IMR-90 (cell line): ENCODE measurements around the gene MAK. TPM values are rescaled to one million over a fixed set of nuclear protein-coding genes. Genes with fewer than 3 reads are reported as not detected.
"Not testable (repeated sequence)": the region's sequence is repeated elsewhere in the genome, so short reads cannot be mapped to it uniquely, and the experiment has no call there.

Experiments
- ATAC-seq: fragments of 200-7000 bp; cut with Tn5 transposase; 2 replicates; pipeline ENCODE4 v1.9.1; 2020; ENCODE audit warnings: low read depth, mild to moderate bottlenecking, moderate library complexity
- BruUV-seq: library from RNA; stranded (reverse); fragments of 400-500 nt; replicated peaks from 2 replicates; lab custom pipeline; 2021; lab: Mats Ljungman, UMichigan
- CTCF ChIA-PET: fragments of 300-600 bp; formaldehyde crosslinking; extraction: SDS; loops from one replicate; lab custom pipeline; 2021; ENCODE audit warnings: antibody characterized with exemption; lab: Yijun Ruan, JAX
- POLR2A ChIA-PET: fragments of 300-600 bp; sonication (Branson Sonifier 250); formaldehyde crosslinking; loops from one replicate; lab custom pipeline; 2022; ENCODE audit warnings: antibody characterized with exemption; ENCODE audit not compliant: unreplicated experiment; lab: Charles Lee
- DNase-seq: peaks from one replicate; pipeline ENCODE4 v3.0.0; 2013
- H2AFZ ChIP-seq: replicated peaks from 2 replicates; pipeline ENCODE3; 2013; ENCODE audit warnings: low read length, mild to moderate bottlenecking; ENCODE audit not compliant: poor library complexity
- H2AK5ac ChIP-seq: 2 replicates; pipeline ENCODE4 v1.6.1; 2013; ENCODE audit warnings: low read depth, low read length, inconsistent platforms
- H2AK9ac ChIP-seq: replicated peaks from 2 replicates; pipeline ENCODE3; 2013; ENCODE audit warnings: mild to moderate bottlenecking, low read depth, low read length, moderate library complexity; ENCODE audit not compliant: poor library complexity
- H2BK120ac ChIP-seq: 2 replicates; pipeline ENCODE4 v1.6.1; 2013; ENCODE audit warnings: low read depth, low read length, inconsistent platforms
- H2BK15ac ChIP-seq: 3 replicates; pipeline ENCODE4 v1.6.1; 2013; ENCODE audit warnings: low read depth, low read length, inconsistent platforms
- H2BK20ac ChIP-seq: 2 replicates; pipeline ENCODE4 v1.6.1; 2013; ENCODE audit warnings: low read depth, mild to moderate bottlenecking, inconsistent platforms, low read length, moderate library complexity
- H2BK5ac ChIP-seq: 2 replicates; pipeline ENCODE4 v1.6.1; 2013; ENCODE audit warnings: mild to moderate bottlenecking, low read depth, low read length, inconsistent platforms; ENCODE audit not compliant: poor library complexity, severe bottlenecking
- H3K14ac ChIP-seq: replicated peaks from 2 replicates; pipeline ENCODE4 v1.6.1; 2013; ENCODE audit warnings: low read depth, low read length, inconsistent platforms
- H3K18ac ChIP-seq: 2 replicates; pipeline ENCODE4 v1.6.1; 2013; ENCODE audit warnings: low read depth, low read length, control low read depth
- H3K23ac ChIP-seq: 2 replicates; pipeline ENCODE4 v1.6.1; 2013; ENCODE audit warnings: low read depth, low read length, inconsistent platforms
- H3K27ac ChIP-seq: 2 replicates; pipeline ENCODE4 v1.5.1; 2013; ENCODE audit warnings: mild to moderate bottlenecking, control low read depth, low read length; ENCODE audit not compliant: insufficient read depth
- H3K27me3 ChIP-seq: 2 replicates; pipeline ENCODE4 v1.6.1; 2013; ENCODE audit warnings: low read length; ENCODE audit not compliant: control insufficient read depth, insufficient read depth
- H3K36me3 ChIP-seq: 2 replicates; pipeline ENCODE4 v1.6.1; 2013; ENCODE audit warnings: low read length, mixed read lengths; ENCODE audit not compliant: control insufficient read depth, insufficient read depth
- H3K4ac ChIP-seq: 2 replicates; pipeline ENCODE4 v1.6.1; 2013; ENCODE audit warnings: low read depth, low read length, inconsistent platforms
- H3K4me1 ChIP-seq: 2 replicates; pipeline ENCODE4 v1.6.1; 2013; ENCODE audit warnings: low read length, mixed read lengths; ENCODE audit not compliant: control insufficient read depth, insufficient read depth
- H3K4me2 ChIP-seq: 2 replicates; pipeline ENCODE4 v1.6.1; 2013; ENCODE audit warnings: low read depth, mild to moderate bottlenecking, control low read depth, low read length, moderate library complexity
- H3K4me3 ChIP-seq: 2 replicates; pipeline ENCODE4 v1.5.1; 2013; ENCODE audit warnings: low read depth, mild to moderate bottlenecking, control low read depth, low read length, moderate library complexity; ENCODE audit not compliant: insufficient read depth
- H3K56ac ChIP-seq: 2 replicates; pipeline ENCODE4 v1.6.1; 2013; ENCODE audit warnings: low read length, inconsistent platforms; ENCODE audit not compliant: insufficient read depth; ENCODE audit errors: extremely low read depth
- H3K79me1 ChIP-seq, 2 experiments: 2 replicates each; pipeline ENCODE4 v1.6.1; 2013; ENCODE audit warnings: low read length in 2 of 2, inconsistent platforms in 1 of 2, low read depth in 1 of 2
- H3K9ac ChIP-seq: 2 replicates; pipeline ENCODE4 v1.6.1; 2013; ENCODE audit warnings: low read depth, low read length, control low read depth
- H3K9me1 ChIP-seq: 2 replicates; pipeline ENCODE4 v1.6.1; 2013; ENCODE audit warnings: low read length, inconsistent platforms; ENCODE audit not compliant: insufficient read depth
- H3K9me3 ChIP-seq: 2 replicates; pipeline ENCODE4 v1.6.1; 2013; ENCODE audit warnings: low read length; ENCODE audit not compliant: control insufficient read depth, insufficient read depth
- H4K20me1 ChIP-seq: 2 replicates; pipeline ENCODE4 v1.6.1; 2013; ENCODE audit warnings: low read length, inconsistent platforms; ENCODE audit not compliant: insufficient read depth
- H4K5ac ChIP-seq: 2 replicates; pipeline ENCODE4 v1.6.1; 2013; ENCODE audit warnings: mild to moderate bottlenecking, low read depth, low read length, control low read depth
- H4K8ac ChIP-seq, 2 experiments: 2 replicates each; pipeline ENCODE4 v1.6.1; 2013; ENCODE audit warnings: low read depth in 2 of 2, low read length in 2 of 2, control low read depth in 1 of 2, inconsistent platforms in 1 of 2
- H4K91ac ChIP-seq: 2 replicates; pipeline ENCODE4 v1.6.1; 2013; ENCODE audit warnings: low read depth, low read length, inconsistent platforms; ENCODE audit not compliant: insufficient read depth
- MAFK ChIP-seq: IDR thresholded peaks from 2 replicates; pipeline ENCODE4 v1.6.1; 2012; ENCODE audit warnings: low read depth, low read length, improper control_type of control experiment
- WGBS, 2 experiments: methylation state at CpG; one replicate each; pipeline versions ENCODE4 v1.1.5 to v1.1.7; 2013; ENCODE audit warnings: missing lambda C conversion rate in 2 of 2; ENCODE audit not compliant: insufficient read length in 1 of 2; ENCODE audit errors: extremely low coverage in 2 of 2; 5-methylcytosine and 5-hydroxymethylcytosine counted together
- dilution Hi-C: fragments of 300-500 bp; cut with HindIII; formaldehyde crosslinking; loops from one replicate; pipeline ENCODE4 v1.14.3; 2018; ENCODE audit warnings: low sequenced_read_pairs; ENCODE audit not compliant: unreplicated experiment
- in situ Hi-C: fragments of 300-500 bp; cut with MboI; formaldehyde crosslinking; loops from 3 replicates; pipeline ENCODE4 v1.14.3; 2019; ENCODE audit warnings: low sequenced_read_pairs, inconsistent platforms, mixed read lengths
- intact Hi-C: fragments of 100-400 bp; cut with micrococcal nuclease; formaldehyde crosslinking; loops from 2 replicates; pipeline ENCODE4 v1.10.0; 2022
- polyA plus RNA-seq, 3 experiments: library from polyadenylated mRNA; depleted of rRNA; stranded (reverse); fragments of >200 nt; gene quantifications; 2 replicates each; pipeline ENCODE4 v1.2.3, GENCODE V29; 2012; ENCODE audit warnings: low replicate concordance in 1 of 3
- total RNA-seq: library from RNA; depleted of rRNA; stranded (reverse); fragments of >200 nt; gene quantifications from 2 replicates; pipeline ENCODE4 v1.2.3, GENCODE V29; 2012

Gene MAK
- total and polyA plus RNA-seq, 2 of the 4 experiments (the other 2 are of a cell fraction): not detected

- intact Hi-C loops, ATAC-seq, H2BK20ac ChIP-seq, H2BK120ac ChIP-seq, H3K27ac ChIP-seq, H3K4ac ChIP-seq, H2AK9ac ChIP-seq, H3K4me2 ChIP-seq, H3K4me3 ChIP-seq, H3K9me3 ChIP-seq, H4K91ac ChIP-seq, H2AFZ ChIP-seq, H3K9me1 ChIP-seq, H4K20me1 ChIP-seq, H3K79me1 ChIP-seq, H3K36me3 ChIP-seq, H3K27me3 ChIP-seq, H3K14ac ChIP-seq, POLR2A ChIA-PET, H3K4me1 ChIP-seq, H3K9ac ChIP-seq, CTCF ChIA-PET, H2AK5ac ChIP-seq, DNase-seq, BruUV-seq, H3K23ac ChIP-seq, H2BK5ac ChIP-seq, H3K18ac ChIP-seq, H4K5ac ChIP-seq, H4K8ac ChIP-seq, dilution Hi-C loops, H2BK15ac ChIP-seq, H3K56ac ChIP-seq: not testable (repeated sequence)
- in situ Hi-C loops: loop anchor here (25.0 kb wide), 1 partner anchor 1254 kb away; no protein-coding TSS in a partner anchor
- 80% methylated on average over 3 of the region's 4 CpGs; no CpG with 5 or more reads in 1 of the 2 experiments for WGBS, 2 experiments
- TF ChIP-seq MAFK: peak; percentile 5; the same call in 1 of the 2 replicates
Observed at GRCh38 chr6:10741643-10742042, 96.7 kb downstream of the MAK start.
